Body of pancreas (tissue), 4 donors: ENCODE data around the gene CA5A. TPM values are rescaled to one million over a fixed set of nuclear protein-coding genes. Genes with fewer than 3 reads are reported as not detected.

ENCODE experiments used
- ATAC-seq: fragments of 150-250 bp; one replicate; pipeline ENCODE4 v1.9.1; 2016
- DNase-seq, 4 donors: peaks; one replicate each; pipeline ENCODE4 v3.0.0-alpha.2; 2019
- H3K27ac ChIP-seq, 4 donors: fragments of 200-600 bp; sonication (generic); 1 replicate in 3 of 4; 2 replicates in 1 of 4; pipeline versions ENCODE4 v1.5.1 to v1.6.1; 2016 to 2019; ENCODE audit warnings: mild to moderate bottlenecking in 1 of 4, mixed read lengths in 1 of 4, moderate library complexity in 1 of 4
- H3K27me3 ChIP-seq, 2 donors: fragments of 200-600 bp; sonication (generic); one replicate each; pipeline ENCODE4 v1.6.0; 2016; ENCODE audit warnings: mild to moderate bottlenecking in 1 of 2
- H3K36me3 ChIP-seq, 2 donors: fragments of 200-600 bp; sonication (generic); replicated peaks in 1 of 2; 2 replicates each; pipeline ENCODE4 v1.5.1; 2016; ENCODE audit warnings: low read depth in 2 of 2; ENCODE audit not compliant: insufficient read depth in 1 of 2
- H3K4me1 ChIP-seq: fragments of 200-600 bp; sonication (generic); one replicate; pipeline ENCODE4 v1.6.0; 2016
- H3K4me3 ChIP-seq, 2 donors: fragments of 200-600 bp; sonication (generic); 1 replicate in 1 of 2; 2 replicates in 1 of 2; pipeline ENCODE4 v1.5.1; 2016 to 2019
- H3K9me3 ChIP-seq, 3 donors: fragments of 200-600 bp; sonication (generic); 1 replicate in 2 of 3; 2 replicates in 1 of 3; pipeline ENCODE4 v1.5.1; 2016
- POLR2A ChIP-seq, 3 donors: fragments of 450-650 bp; IDR thresholded peaks; one replicate each; pipeline ENCODE4 v1.6.1; 2016; ENCODE audit warnings: antibody characterized with exemption in 3 of 3, mild to moderate bottlenecking in 2 of 3
- WGBS, 2 donors: methylation state at CpG; one replicate each; pipeline ENCODE4 v1.1.5; 2017; 5-methylcytosine and 5-hydroxymethylcytosine counted together
- intact Hi-C: fragments of 100-400 bp; cut with DNase I; formaldehyde crosslinking; loops from one replicate; pipeline ENCODE4 v1.15.1; 2023
- total RNA-seq, 2 donors: library from RNA; depleted of rRNA; stranded (reverse); fragments of >200 nt; gene quantifications; one replicate each; pipeline ENCODE4 v1.1.0, GENCODE V29; 2016
- TF ChIP-seq, protein P1 (sequence below), 7 experiments: fragments of 450-650 bp in 4 of 7; fragments of 200-600 bp in 3 of 7; sonication (generic) in 3 of 7; IDR thresholded peaks; one replicate each; pipeline ENCODE4 v1.5.1; 2016 to 2019; ENCODE audit warnings: antibody characterized with exemption in 7 of 7

Gene CA5A
- total RNA-seq, 2 donors from 2014 or later: not detected

DNA sequence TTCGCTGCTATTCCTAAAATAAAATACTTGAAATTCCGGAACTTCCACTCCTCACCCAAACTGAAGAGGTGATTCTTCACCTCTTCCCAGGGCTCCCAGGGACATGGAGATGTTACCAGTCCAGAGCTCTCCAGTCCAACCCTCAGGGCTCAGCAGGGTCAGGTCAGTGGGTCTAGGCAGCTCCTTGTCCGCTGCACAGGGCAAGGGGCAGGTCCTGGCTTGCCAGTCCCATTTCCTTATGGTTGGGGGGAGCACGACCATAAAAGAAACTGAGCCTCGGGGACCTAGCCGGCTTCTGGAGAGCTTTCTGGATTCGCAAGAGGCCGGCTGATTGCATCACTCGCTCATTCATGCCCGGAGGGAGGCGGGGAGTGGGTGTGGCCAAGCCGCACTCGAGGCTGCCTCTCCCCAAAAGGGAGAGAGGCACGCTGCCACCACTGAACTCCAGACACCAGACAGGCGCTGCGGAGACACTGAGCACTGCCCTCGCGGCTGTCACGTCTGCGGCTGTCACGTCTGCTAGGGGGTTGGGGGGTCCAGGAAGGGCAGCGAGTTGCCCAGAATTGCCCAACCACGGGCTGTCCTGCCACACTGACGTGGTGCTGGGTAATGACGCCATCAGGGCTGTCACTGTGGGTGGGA lies 82.8 kb downstream of the CA5A start:
- Histone ChIP-seq H3K4me3 (no peak overlapping the region), H3K9me3 (no peaks in the 10 kb centered on the region), H3K27ac (peak overlapping the region; percentile 65 to 76 (median 75)), H3K36me3 (no peaks in the 10 kb centered on the region), H3K27me3 (no peaks in the 10 kb centered on the region), H3K4me1 (peaks cover 43% of the 10 kb centered on the region)
- peak; percentile 77 for ATAC-seq
- DNase-seq: peak; percentile 88 to 93 (median 93)
- 6 to 17% methylated on average over 2 to 24 of the region's 25 CpGs for WGBS, 2 donors
- TF ChIP-seq POLR2A (IDR thresholded peaks at IDR 0.05): peak in 2 of 3 donors; percentile 44 to 61
- TF ChIP-seq, protein P1, sequence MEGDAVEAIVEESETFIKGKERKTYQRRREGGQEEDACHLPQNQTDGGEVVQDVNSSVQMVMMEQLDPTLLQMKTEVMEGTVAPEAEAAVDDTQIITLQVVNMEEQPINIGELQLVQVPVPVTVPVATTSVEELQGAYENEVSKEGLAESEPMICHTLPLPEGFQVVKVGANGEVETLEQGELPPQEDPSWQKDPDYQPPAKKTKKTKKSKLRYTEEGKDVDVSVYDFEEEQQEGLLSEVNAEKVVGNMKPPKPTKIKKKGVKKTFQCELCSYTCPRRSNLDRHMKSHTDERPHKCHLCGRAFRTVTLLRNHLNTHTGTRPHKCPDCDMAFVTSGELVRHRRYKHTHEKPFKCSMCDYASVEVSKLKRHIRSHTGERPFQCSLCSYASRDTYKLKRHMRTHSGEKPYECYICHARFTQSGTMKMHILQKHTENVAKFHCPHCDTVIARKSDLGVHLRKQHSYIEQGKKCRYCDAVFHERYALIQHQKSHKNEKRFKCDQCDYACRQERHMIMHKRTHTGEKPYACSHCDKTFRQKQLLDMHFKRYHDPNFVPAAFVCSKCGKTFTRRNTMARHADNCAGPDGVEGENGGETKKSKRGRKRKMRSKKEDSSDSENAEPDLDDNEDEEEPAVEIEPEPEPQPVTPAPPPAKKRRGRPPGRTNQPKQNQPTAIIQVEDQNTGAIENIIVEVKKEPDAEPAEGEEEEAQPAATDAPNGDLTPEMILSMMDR (IDR thresholded peaks at IDR 0.05): no peak
- intact Hi-C loops: no loop called here

DNA sequence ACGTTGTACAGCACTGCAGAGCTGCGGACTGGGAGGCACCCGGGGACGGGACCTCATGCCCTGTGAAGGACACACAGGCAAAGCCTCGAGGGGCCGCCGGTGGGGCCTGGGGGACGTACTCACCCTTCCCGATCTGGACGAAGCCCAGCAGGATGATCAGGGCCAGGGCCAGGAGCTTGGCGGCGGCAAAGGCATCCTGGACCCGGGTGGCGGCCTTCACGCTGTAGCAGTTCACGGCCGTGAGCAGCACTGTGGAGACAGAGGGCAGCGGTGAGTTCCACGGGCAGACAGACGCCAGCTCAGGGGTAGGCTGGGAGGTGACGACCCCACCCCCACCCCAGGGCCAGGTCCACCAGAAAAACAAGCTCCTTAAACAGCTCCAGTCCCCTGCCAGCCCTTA lies 84.7 kb downstream of the CA5A start:
- Histone ChIP-seq H3K9me3 (no peaks in the 10 kb centered on the region), H3K36me3 (no peaks in the 10 kb centered on the region), H3K4me3 (no peak overlapping the region), H3K27me3 (no peaks in the 10 kb centered on the region), H3K4me1 (peaks cover 60% of the 10 kb centered on the region), H3K27ac (no peak overlapping the region)
- TF ChIP-seq, protein P1 (IDR thresholded peaks at IDR 0.05): no peak
- no peak for TF ChIP-seq POLR2A (IDR thresholded peaks at IDR 0.05)
- DNase-seq (no peak), ATAC-seq (no peak)
- intact Hi-C loops: no loop called here
- 85% methylated on average over 18 to 21 of the region's 21 CpGs for WGBS, 2 donors

DNA sequence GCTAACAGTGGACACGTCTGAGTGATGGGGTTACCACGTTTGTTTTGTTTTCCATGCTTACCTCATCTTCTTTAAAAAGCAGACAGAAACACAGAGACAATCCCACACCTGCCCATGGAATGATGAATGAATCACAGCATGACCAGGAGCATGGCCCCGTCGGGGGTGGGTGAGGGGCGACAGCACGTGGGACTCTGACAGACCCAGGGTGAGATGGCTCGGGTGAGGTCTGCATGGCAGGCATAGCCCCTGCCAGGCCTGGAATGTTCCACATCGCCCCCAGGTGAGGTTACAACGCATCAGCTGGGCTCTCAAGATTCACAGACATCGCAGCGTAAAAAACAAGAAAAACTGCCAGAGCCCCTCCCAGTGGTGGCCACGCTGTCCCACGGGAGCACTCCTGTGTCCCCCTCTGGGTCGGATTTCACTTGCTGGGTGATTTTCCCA lies 85.2 kb downstream of the CA5A start:
- H3K9me3 ChIP-seq: no peaks in the 10 kb centered on the region
- no peaks in the 10 kb centered on the region for H3K36me3 ChIP-seq
- 67 to 78% methylated on average over 7 to 14 of the region's 14 CpGs for WGBS, 2 donors
- no peak for TF ChIP-seq POLR2A (IDR thresholded peaks at IDR 0.05)
- TF ChIP-seq, protein P1 (IDR thresholded peaks at IDR 0.05): no peak
- H3K4me1 ChIP-seq: peaks cover 61% of the 10 kb centered on the region
- DNase-seq (no peak), ATAC-seq (no peak)
- no peak overlapping the region for H3K27ac ChIP-seq
- H3K4me3 ChIP-seq: no peak overlapping the region
- intact Hi-C loops: no loop called here
- no peaks in the 10 kb centered on the region for H3K27me3 ChIP-seq

DNA sequence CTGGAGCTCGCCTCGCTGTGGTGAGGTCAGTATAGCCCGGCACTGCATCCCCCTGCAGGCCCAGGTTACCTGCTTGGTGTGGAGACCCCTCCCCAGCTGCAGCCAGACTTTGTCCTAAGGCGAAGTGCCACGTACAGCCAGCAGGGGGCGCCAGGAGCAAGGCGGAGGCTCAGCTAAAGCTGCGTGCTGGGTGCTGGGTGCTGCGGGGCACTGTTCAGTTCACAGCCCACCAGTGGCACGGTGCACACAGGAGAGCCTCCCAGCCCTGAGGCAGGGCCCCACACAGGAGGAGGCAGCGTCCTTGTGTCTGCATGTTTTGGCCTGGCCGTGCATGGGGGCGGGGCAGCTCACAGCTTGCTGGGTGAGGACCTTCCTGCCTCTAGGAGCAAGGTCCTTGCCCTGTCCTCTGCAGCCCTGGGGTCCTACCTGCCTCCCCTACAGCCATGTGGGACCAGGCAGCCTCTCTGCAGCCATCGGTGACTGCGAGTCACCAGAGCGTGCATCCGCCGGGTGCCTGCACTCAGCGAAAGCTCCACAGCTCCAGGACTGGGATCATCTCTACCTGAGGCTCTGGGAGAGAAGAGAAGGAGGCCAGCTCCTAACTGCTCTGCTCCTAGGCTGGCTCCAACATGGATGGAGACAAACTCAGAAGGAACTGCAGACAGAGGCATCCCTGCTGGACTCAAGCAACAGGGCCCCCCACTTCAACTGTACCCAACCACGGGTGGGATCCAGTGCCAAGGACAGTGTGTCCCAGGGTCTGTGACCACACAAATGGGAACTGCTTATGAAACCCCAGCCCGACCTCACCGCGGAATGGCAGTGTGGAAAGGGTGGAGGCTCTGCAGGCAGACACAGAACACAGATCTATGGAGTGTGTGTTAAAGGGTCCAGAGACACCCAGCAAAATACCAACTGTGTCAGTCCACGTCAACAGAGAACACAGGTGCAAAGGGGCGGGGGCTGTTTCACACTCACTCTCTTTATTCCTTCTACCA lies 86.0 kb downstream of the CA5A start:
- ATAC-seq (peak; percentile 20), DNase-seq (peak; percentile 70 to 76 (median 74))
- Histone ChIP-seq H3K9me3 (no peaks in the 10 kb centered on the region), H3K27ac (peak overlapping the region; percentile 71 to 88 (median 88)), H3K4me3 (no peak overlapping the region), H3K4me1 (peaks cover 61% of the 10 kb centered on the region), H3K27me3 (no peaks in the 10 kb centered on the region), H3K36me3 (no peaks in the 10 kb centered on the region)
- no peak for TF ChIP-seq POLR2A (IDR thresholded peaks at IDR 0.05)
- TF ChIP-seq, protein P1 (IDR thresholded peaks at IDR 0.05): peak; percentile 82 to 94 (median 92)
- WGBS, 2 donors: 43 to 54% methylated on average over 18 to 23 of the region's 25 CpGs
- intact Hi-C loops: no loop called here
